Fibroblast of villous mesenchyme (primary cell): ENCODE data around the gene SESN1. TPM values are rescaled to one million over a fixed set of nuclear protein-coding genes. Genes with fewer than 3 reads are reported as not detected.
A peak's percentile ranks its signal among the peaks of the same experiment; 100 is the strongest.

Experiments used
- DNase-seq: peaks from one replicate; pipeline ENCODE4 v3.0.0-alpha.2; 2010; ENCODE audit warnings: low read depth
- H3K4me3 ChIP-seq: 2 replicates; pipeline ENCODE4 v1.5.1; 2011; ENCODE audit warnings: low read depth, mild to moderate bottlenecking, low read length
- CTCF ChIP-seq: IDR thresholded peaks from 2 replicates; pipeline ENCODE4 v1.5.1; 2012; ENCODE audit warnings: low read depth, mild to moderate bottlenecking, low read length; ENCODE audit not compliant: insufficient read depth
- small RNA-seq: library from RNA; depleted of rRNA; stranded (forward); fragments of <200 nt; gene quantifications from one replicate; pipeline ENCODE3, GENCODE V24; 2012
- total RNA-seq: library from RNA; depleted of rRNA; stranded (reverse); fragments of >200 nt; gene quantifications from 2 replicates; pipeline ENCODE4 v1.2.3, GENCODE V29; 2012

Gene SESN1
- total RNA-seq, 1 donor = 29.4 TPM

DNA sequence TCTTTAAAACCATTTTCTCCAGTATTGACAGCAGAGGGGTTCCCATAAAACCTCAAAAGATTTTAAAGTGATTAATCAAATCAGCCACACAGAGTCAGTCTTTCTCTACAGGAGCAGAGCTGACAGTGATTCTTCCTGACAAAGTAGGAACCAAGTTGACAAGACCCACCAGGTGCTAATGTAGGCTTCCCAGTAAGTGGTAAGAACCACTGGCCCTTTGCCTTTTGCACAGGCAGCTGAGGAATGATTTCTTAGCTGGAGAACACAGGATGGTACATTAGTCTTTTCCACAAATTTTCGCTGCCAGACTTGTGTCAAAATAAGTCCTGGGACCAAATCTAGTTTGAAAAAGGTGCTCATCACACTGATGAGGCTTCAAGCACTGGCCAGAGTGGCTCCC, 150.6 kb downstream of the SESN1 start:
- H3K4me3 ChIP-seq = no peak overlapping the region
- TF ChIP-seq CTCF = no peak
- DNase-seq = no peak

- no peak for TF ChIP-seq CTCF
- no peak overlapping the region for H3K4me3 ChIP-seq
- DNase-seq = no peak
Observed at GRCh38 chr6:108942556-108943492, 151.8 kb downstream of the SESN1 start.

- DNase-seq = peak; percentile 59
- H3K4me3 ChIP-seq = no peak overlapping the region
- TF ChIP-seq CTCF = no peak
Observed at GRCh38 chr6:108941859-108942258, 152.8 kb downstream of the SESN1 start.

DNA sequence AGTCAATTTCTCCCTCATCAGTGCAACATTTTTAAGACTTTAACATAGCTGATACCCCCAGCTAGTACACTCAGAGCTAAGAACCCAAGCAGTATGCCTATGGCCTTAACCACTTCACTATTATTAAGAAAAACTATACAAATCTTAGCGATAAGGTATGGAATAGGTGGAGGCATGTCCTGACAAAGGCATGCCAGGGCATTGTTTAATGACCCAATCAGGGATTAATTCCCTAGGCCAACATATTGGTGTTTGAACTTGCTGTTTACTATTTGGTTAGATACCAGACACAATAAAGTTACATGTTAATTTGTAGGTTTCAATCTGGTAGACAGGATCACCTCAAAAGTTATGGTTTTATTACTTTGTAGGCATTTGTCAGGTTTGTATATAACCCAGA, 153.4 kb downstream of the SESN1 start:
- TF ChIP-seq CTCF = no peak
- H3K4me3 ChIP-seq = no peak overlapping the region
- DNase-seq = no peak

DNA sequence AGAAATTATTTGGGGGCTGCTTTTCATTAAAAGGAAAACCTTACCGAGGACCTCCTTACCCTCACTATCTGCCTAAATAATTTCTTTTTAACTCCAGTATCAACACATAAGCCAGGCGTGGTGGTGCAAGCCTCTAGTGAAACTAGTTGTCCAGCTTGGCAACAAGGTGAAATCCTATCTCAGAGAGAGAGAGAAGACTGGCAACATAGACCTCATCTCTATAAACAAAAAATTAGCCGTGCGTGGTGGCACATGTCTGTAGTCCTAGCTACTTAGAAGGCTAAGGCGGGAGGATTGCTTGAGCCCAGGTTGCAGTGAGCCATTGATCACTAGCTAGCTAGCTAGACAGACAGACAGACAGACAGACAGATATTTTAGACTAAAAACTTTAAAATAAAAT, 153.9 kb downstream of the SESN1 start:
- no peak for DNase-seq
- no peak for TF ChIP-seq CTCF
- no peak overlapping the region for H3K4me3 ChIP-seq

GRCh38 chr6:108937170-108937569, 157.5 kb downstream of the SESN1 start:
- no peak for DNase-seq
- TF ChIP-seq CTCF = no peak
- no peak overlapping the region for H3K4me3 ChIP-seq

Small RNA genes lying within 50 kb of the gene (small RNA-seq; reads per million reads assigned to genes)
- not detected for gene RNU6-653P

Other genes starting within 250 kb of the SESN1 start
- 0.86 and 1.6 TPM in 2 replicates for gene ARMC2, start 246.4 kb downstream of the SESN1 start, total RNA-seq
- 29.0 and 43.6 TPM in 2 replicates for gene CEP57L1, start 661 bp upstream of the SESN1 start, total RNA-seq